ENCODE data around the gene RNF224.

- no peak for TF ChIP-seq CTCF (IDR thresholded peaks at IDR 0.05; ENCODE audit: insufficient read depth, low read depth, low read length)
- no peak for TF ChIP-seq EZH2 (IDR thresholded peaks at IDR 0.05; ENCODE audit: insufficient read depth, low read length)
Observed at GRCh38 chr9:137253717-137254623, 26.7 kb downstream of the RNF224 start.
